NOMO-1 treated with DMSO at 0.1 percent for 48 hours (cell line): ENCODE measurements around the gene ARL2BP.

ENCODE experiments used
- DNase-seq: peaks from one replicate; lab custom pipeline; 2025; ENCODE audit not compliant: unreplicated experiment; lab: John Stamatoyannopoulos, UW

The ARL2BP gene

DNA sequence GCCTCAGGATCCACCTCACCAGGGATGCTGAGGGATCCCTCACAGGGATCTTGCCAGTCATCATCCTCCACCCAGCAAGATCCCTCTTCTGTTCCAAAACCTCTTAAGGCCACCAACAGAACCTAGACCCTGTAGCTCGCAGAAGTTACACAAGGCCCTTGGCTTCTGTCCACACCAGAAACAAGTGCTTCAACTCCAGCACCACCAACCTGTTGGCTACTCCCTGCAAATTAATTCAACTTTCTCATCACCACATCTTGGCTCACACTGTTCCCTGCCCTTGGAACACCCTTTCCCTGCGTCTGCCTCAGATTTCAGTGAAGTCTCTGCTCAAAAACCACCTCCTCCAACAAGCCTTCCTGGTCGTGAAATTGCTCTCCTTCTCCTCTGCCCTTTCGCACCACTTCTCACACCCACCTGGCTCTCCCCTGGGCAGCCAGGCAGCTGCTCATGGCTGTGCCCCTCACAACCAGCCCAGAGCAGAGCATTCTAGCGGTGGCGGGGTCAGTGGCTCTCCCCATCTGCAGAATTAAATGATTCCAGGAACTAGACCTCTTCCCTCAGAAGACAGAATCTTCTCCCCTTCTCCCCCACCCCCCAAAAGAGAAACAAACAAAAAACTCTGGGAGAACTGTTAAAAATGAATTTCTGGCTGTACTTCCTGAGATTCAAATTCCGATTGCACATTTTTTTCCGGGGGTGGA lies 37.6 kb downstream of the ARL2BP start:
- no peak for DNase-seq

DNA sequence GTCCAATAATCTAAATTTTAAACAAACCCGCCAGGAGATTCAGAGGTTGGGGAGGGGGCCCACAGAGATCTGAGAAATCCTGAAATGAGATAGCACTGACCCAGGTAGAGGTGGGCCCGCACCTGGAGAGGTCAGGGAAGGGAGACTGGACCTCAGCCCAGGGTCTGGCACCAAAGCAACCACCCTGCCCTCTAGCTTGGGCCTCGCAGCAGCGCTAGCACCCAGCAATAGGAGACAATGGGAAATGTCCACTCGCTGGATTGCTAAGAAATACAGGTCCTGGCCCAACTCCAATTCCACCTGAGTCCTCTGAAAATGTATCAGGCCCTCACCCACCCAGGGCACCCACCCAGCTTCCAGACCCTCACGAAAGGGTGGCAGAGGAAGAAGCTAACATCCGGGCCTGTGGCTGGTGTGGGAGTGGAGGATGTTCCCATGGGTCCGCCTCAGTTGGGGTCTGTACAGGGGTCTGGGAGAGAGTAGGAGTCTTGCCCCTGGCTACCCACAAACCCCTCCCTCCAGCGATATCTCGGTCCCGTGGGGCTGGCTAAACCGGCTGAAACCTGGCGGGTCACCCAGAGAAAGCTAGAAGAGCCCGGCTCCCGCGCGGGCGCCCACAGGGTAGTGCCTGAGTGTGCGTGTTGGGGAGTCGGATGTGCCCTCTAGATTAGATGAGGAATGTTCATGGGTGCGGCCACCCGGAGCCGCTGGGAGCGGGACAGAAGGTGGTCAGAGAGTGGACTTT lies 38.3 kb downstream of the ARL2BP start:
- DNase-seq, result no peak

- no peak for DNase-seq
Observed at GRCh38 chr16:57283959-57284208, 38.8 kb downstream of the ARL2BP start.

GRCh38 chr16:57284209-57284951 lies 39.3 kb downstream of the ARL2BP start, which contains the start of gene PLLP:
PLLP (minus strand) TSS chr16:57284672; CDS start chr16:57284540, 132 bp downstream.
- DNase-seq, result no peak

GRCh38 chr16:57284952-57285363 lies 39.9 kb downstream of the ARL2BP start:
- DNase-seq, result no peak

- DNase-seq, result no peak
Observed at GRCh38 chr16:57285379-57285778, 40.3 kb downstream of the ARL2BP start.

GRCh38 chr16:57289391-57290257 lies 44.6 kb downstream of the ARL2BP start:
- no peak for DNase-seq

- DNase-seq, result no peak
Observed at GRCh38 chr16:57297856-57298255, 52.8 kb downstream of the ARL2BP start.

GRCh38 chr16:57299009-57299718 lies 54.1 kb downstream of the ARL2BP start:
- no peak for DNase-seq

GRCh38 chr16:57299719-57300386 lies 54.8 kb downstream of the ARL2BP start:
- DNase-seq, result peak; percentile 87

DNA sequence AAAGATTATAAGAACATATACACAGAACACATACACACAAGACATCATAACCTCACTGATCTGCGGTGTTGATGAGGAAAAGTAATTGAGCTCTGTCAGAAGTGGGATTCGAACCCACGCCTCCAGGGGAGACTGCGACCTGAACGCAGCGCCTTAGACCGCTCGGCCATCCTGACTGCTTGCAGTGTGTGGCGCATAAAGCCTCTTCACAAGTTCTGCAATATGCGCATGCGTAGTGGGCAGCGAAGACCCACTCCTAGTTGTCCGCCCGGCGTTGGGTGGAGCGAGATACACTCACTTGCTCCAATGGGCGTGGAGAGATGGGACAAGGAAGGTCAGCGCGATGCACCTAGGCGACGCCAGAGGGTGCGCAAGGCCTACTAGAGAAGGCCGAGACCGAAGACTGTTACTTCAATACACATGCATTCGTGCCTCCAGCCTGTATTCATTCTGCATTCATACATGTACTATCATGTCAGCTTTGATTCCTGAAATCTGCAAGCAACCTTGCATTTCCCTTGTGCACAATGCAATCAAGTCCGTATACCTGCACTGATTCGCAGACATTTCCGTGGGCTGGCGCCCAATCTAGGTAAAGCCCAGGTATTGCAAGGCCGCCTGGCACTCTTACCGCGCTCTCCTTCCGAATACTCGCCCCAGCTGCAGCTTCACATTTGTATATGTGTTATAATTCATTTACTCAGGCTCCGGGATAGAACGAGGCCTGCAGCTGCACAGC lies 55.5 kb downstream of the ARL2BP start:
- peak; percentile 99 for DNase-seq

- DNase-seq, result no peak
Observed at GRCh38 chr16:57301126-57301817, 56.2 kb downstream of the ARL2BP start.
